Astrocyte of the hippocampus (primary cell): ENCODE data around the gene ZNF518A.

Experiments used
- DNase-seq: peaks from one replicate; pipeline ENCODE4 v3.0.0; 2011; ENCODE audit warnings: low read depth, low spot score

Gene ZNF518A

GRCh38 chr10:96129387-96130325, at the start of gene ZNF518A:
ZNF518A (plus strand) TSS chr10:96130297; CDS start chr10:96156323, 26,026 bp downstream.
- DNase-seq, result peak; percentile 98

- no peak for DNase-seq
These were observed 47.9 kb upstream of the ZNF518A start for GRCh38 chr10:96082153-96082552.

GRCh38 chr10:96082748-96083147, 47.3 kb upstream of the ZNF518A start:
- no peak for DNase-seq

- DNase-seq, result no peak
These were observed 41.0 kb upstream of the ZNF518A start for GRCh38 chr10:96089116-96089515.

GRCh38 chr10:96089670-96090462, 40.2 kb upstream of the ZNF518A start:
- DNase-seq, result peak; percentile 99

- no peak for DNase-seq
These were observed 39.7 kb upstream of the ZNF518A start for GRCh38 chr10:96090463-96090800.

- no peak for DNase-seq
These were observed 36.9 kb upstream of the ZNF518A start for GRCh38 chr10:96092999-96093767.

- no peak for DNase-seq
These were observed 36.1 kb upstream of the ZNF518A start for GRCh38 chr10:96093948-96094347.

- no peak for DNase-seq
These were observed 33.1 kb upstream of the ZNF518A start for GRCh38 chr10:96096958-96097357.

GRCh38 chr10:96097865-96098264, 32.2 kb upstream of the ZNF518A start:
- no peak for DNase-seq

- DNase-seq, result no peak
These were observed 22.5 kb upstream of the ZNF518A start for GRCh38 chr10:96107623-96108038.

- DNase-seq, result no peak
These were observed 17.6 kb upstream of the ZNF518A start for GRCh38 chr10:96112531-96112930.

- DNase-seq, result no peak
These were observed 11.3 kb upstream of the ZNF518A start for GRCh38 chr10:96118604-96119450.

- DNase-seq, result no peak
These were observed 7.3 kb upstream of the ZNF518A start for GRCh38 chr10:96122824-96123223.

- DNase-seq, result peak; percentile 11
These were observed 5.6 kb upstream of the ZNF518A start for GRCh38 chr10:96124230-96125141.

- DNase-seq, result no peak
These were observed 5.0 kb upstream of the ZNF518A start for GRCh38 chr10:96125142-96125515.

GRCh38 chr10:96130326-96130995, 364 bp downstream of the ZNF518A start:
- DNase-seq, result peak; percentile 89

- no peak for DNase-seq
These were observed 1.5 kb downstream of the ZNF518A start for GRCh38 chr10:96131621-96132020.

GRCh38 chr10:96133135-96133534, 3.0 kb downstream of the ZNF518A start:
- no peak for DNase-seq
